HepG2 (cell line): ENCODE data around the gene SLC39A2. TPM values are rescaled to one million over a fixed set of nuclear protein-coding genes. Genes with fewer than 3 reads are reported as not detected.

ENCODE experiments used
- DNMT3B ChIP-seq: conservative IDR thresholded peaks from 2 replicates; pipeline ENCODE4 v1.6.1; 2016; ENCODE audit warnings: missing biosample characterization, control low read depth
- HMG20B ChIP-seq: conservative IDR thresholded peaks from 2 replicates; pipeline ENCODE4 v1.6.1; 2016; ENCODE audit warnings: missing genetic modification reagents, missing compliant biosample characterization
- KDM2A ChIP-seq: sonication (generic); formaldehyde crosslinking; IDR thresholded peaks from 2 replicates; pipeline ENCODE4 v1.4.0; 2020; ENCODE audit warnings: low read depth, missing genetic modification reagents, borderline replicate concordance
- NFATC3 ChIP-seq: sonication (generic); formaldehyde crosslinking; IDR thresholded peaks from 2 replicates; pipeline ENCODE4 v1.5.1; 2020; ENCODE audit warnings: mild to moderate bottlenecking, missing genetic modification reagents
- NKX3-1 ChIP-seq: sonication (generic); formaldehyde crosslinking; IDR thresholded peaks from 2 replicates; pipeline ENCODE4 v1.5.0; 2020; ENCODE audit warnings: missing genetic modification reagents
- PRPF4 ChIP-seq: fragments of 200-400 bp; formaldehyde crosslinking; IDR thresholded peaks from 2 replicates; pipeline ENCODE4 v1.6.1; 2016; ENCODE audit warnings: low read length, low read depth; ENCODE audit not compliant: poor library complexity, severe bottlenecking
- SETDB1 ChIP-seq: sonication (generic); formaldehyde crosslinking; IDR thresholded peaks from 2 replicates; pipeline ENCODE4 v1.5.1; 2020; ENCODE audit warnings: missing genetic modification reagents, mild to moderate bottlenecking, borderline replicate concordance
- SIX1 ChIP-seq: sonication (generic); formaldehyde crosslinking; IDR thresholded peaks from 2 replicates; pipeline ENCODE4 v1.4.0; 2020; ENCODE audit warnings: missing genetic modification reagents, borderline replicate concordance
- SNAI1 ChIP-seq: sonication (generic); formaldehyde crosslinking; IDR thresholded peaks from 2 replicates; pipeline ENCODE4 v1.5.0; 2020; ENCODE audit warnings: mild to moderate bottlenecking, missing genetic modification reagents, borderline replicate concordance
- SNAPC4 ChIP-seq: sonication (generic); formaldehyde crosslinking; IDR thresholded peaks from 2 replicates; pipeline ENCODE4 v1.4.0; 2020; ENCODE audit warnings: mild to moderate bottlenecking, missing genetic modification reagents
- STAT6 ChIP-seq: sonication (generic); formaldehyde crosslinking; IDR thresholded peaks from 2 replicates; pipeline ENCODE4 v1.4.0; 2020; ENCODE audit warnings: missing genetic modification reagents, mild to moderate bottlenecking, borderline replicate concordance
- TARDBP ChIP-seq: sonication (generic); formaldehyde crosslinking; IDR thresholded peaks from 2 replicates; pipeline ENCODE4 v1.8.0; 2022; ENCODE audit warnings: mild to moderate bottlenecking, missing genetic modification reagents
- TBL1XR1 ChIP-seq: fragments of 150-350 bp; IDR thresholded peaks from 2 replicates; pipeline ENCODE4 v1.6.1; 2014; ENCODE audit warnings: borderline replicate concordance, low read length; ENCODE audit not compliant: partially characterized antibody
- ZFP37 ChIP-seq: sonication (generic); formaldehyde crosslinking; IDR thresholded peaks from 2 replicates; pipeline ENCODE4 v1.4.0; 2020; ENCODE audit warnings: missing genetic modification reagents, borderline replicate concordance
- ZNF343 ChIP-seq: sonication (generic); formaldehyde crosslinking; IDR thresholded peaks from 2 replicates; pipeline ENCODE4 v1.4.0; 2020; ENCODE audit warnings: mild to moderate bottlenecking, missing genetic modification reagents
- ZNF432 ChIP-seq: sonication (generic); formaldehyde crosslinking; IDR thresholded peaks from 2 replicates; pipeline ENCODE4 v1.5.0; 2020; ENCODE audit warnings: missing genetic modification reagents, mild to moderate bottlenecking, borderline replicate concordance
- ZNF572 ChIP-seq: sonication (generic); formaldehyde crosslinking; IDR thresholded peaks from 2 replicates; pipeline ENCODE4 v1.5.1; 2020; ENCODE audit warnings: mild to moderate bottlenecking, missing genetic modification reagents
- polyA plus RNA-seq, 8 experiments: library from polyadenylated mRNA; depleted of rRNA in 3 of 8; stranded (reverse) in 7 of 8; unstranded in 1 of 8; fragments of >200 nt; fragmentation: Illumina TruSeq in 4 of 8; extraction: Trizol in 4 of 8; gene quantifications; 2 replicates each; pipeline versions ENCODE4 v1.2.1 to v1.2.3, GENCODE V29; 2011 to 2016; ENCODE audit warnings: low read depth in 4 of 8, missing spikeins in 1 of 8, mixed read lengths in 1 of 8; ENCODE audit not compliant: insufficient read depth in 1 of 8
- total RNA-seq, 5 experiments: library from RNA; depleted of rRNA; stranded (reverse); fragments of >200 nt; fragmentation: Illumina TruSeq; extraction: Trizol; gene quantifications; 2 replicates each; pipeline ENCODE4 v1.2.3, GENCODE V29; 2016; ENCODE audit warnings: low read depth in 1 of 5
- TF ChIP-seq, protein P1 (sequence below): sonication (generic); formaldehyde crosslinking; IDR thresholded peaks from 2 replicates; pipeline ENCODE4 v1.5.0; 2020; ENCODE audit warnings: mild to moderate bottlenecking, missing genetic modification reagents

The SLC39A2 gene
- total and polyA plus RNA-seq, 2 of the 13 experiments (the other 11 are each of a cell fraction or from before 2014, with no cell fraction given), result 0.08 to 0.11 TPM

DNA sequence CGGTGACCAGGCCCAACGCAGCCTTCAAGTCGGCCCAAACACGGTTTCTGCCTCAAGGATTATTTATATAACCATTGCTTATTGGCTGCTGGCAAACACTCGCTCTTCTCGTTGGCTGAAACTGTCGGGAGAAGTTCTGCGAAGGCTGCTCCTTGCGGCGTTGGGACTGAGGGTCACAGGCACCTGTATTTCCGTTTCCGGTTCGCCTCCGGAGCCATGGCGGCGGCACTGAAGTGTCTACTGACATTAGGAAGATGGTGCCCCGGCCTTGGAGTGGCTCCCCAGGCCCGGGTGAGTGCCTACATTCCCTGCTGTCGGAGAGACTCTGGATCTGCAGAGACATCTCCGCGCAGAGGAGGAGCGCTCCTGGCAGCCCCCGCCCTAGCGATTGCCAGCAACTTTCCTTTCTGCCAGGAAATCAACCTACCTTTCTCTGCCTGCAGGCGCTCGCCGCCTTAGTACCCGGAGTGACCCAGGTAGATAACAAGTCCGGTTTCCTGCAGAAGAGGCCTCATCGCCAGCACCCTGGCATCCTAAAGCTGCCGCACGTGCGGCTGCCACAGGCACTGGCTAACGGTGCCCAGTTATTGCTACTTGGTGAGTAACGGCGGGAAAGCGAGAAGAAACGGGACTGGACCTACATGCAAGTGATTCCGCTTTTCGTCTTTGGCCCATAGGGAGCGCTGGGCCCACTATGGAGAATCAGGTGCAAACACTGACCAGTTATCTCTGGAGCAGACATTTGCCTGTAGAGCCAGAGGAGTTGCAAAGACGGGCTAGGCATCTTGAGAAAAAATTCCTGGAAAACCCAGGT, 9.1 kb upstream of the SLC39A2 start, which contains the start of gene METTL17 (continued):
- TF ChIP-seq, protein P1, sequence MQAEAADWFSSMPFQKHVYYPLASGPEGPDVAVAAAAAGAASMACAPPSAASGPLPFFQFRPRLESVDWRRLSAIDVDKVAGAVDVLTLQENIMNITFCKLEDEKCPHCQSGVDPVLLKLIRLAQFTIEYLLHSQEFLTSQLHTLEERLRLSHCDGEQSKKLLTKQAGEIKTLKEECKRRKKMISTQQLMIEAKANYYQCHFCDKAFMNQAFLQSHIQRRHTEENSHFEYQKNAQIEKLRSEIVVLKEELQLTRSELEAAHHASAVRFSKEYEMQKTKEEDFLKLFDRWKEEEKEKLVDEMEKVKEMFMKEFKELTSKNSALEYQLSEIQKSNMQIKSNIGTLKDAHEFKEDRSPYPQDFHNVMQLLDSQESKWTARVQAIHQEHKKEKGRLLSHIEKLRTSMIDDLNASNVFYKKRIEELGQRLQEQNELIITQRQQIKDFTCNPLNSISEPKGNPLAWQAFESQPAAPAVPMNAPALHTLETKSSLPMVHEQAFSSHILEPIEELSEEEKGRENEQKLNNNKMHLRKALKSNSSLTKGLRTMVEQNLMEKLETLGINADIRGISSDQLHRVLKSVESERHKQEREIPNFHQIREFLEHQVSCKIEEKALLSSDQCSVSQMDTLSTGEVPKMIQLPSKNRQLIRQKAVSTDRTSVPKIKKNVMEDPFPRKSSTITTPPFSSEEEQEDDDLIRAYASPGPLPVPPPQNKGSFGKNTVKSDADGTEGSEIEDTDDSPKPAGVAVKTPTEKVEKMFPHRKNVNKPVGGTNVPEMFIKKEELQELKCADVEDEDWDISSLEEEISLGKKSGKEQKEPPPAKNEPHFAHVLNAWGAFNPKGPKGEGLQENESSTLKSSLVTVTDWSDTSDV (CRISPR knock-in tag), result 0 out of 2 replicates have a peak, but pooled peaks have one; percentile 27
- TF ChIP-seq ZFP37 (no peak; the same call in 1 of the 2 replicates), ZNF572 (CRISPR knock-in tag) (0 out of 2 replicates have a peak, but pooled peaks have one; percentile 72), NFATC3 (CRISPR knock-in tag) (no peak), NKX3-1 (CRISPR knock-in tag) (0 out of 2 replicates have a peak, but pooled peaks have one; percentile 50), PRPF4 (no peak), STAT6 (CRISPR knock-in tag) (peak; percentile 50; the same call in 1 of the 2 replicates), SNAPC4 (CRISPR knock-in tag) (peak; percentile 72), SNAI1 (CRISPR knock-in tag) (no peak), SETDB1 (CRISPR knock-in tag) (peak; percentile 78; the same call in 1 of the 2 replicates), DNMT3B (CRISPR knock-in tag) (0 out of 2 replicates have a peak, but pooled peaks have one; percentile 37), HMG20B (CRISPR knock-in tag) (0 out of 2 replicates have a peak, but pooled peaks have one; percentile 11), ZNF343 (0 out of 2 replicates have a peak, but pooled peaks have one; percentile 42), SIX1 (CRISPR knock-in tag) (no peak), TARDBP (CRISPR knock-in tag) (peak; percentile 55; the same call in 1 of the 2 replicates), ZNF432 (CRISPR knock-in tag) (no peak), TBL1XR1 (no peak), KDM2A (CRISPR knock-in tag) (peak; percentile 81; the same call in 1 of the 2 replicates)
